K562 (cell line): ENCODE data around the gene TICRR.

Source experiments
- ASH1L ChIP-seq: fragments of 450-650 bp; IDR thresholded peaks from 2 replicates; pipeline ENCODE4 v1.6.1; 2018; ENCODE audit warnings: borderline replicate concordance, mild to moderate bottlenecking, low read depth; ENCODE audit not compliant: partially characterized antibody
- SNAPC5 ChIP-seq: fragments of 250-450 bp; sonication (Bioruptor Pico); IDR thresholded peaks from 2 replicates; pipeline ENCODE4 v1.8.0; 2021; ENCODE audit warnings: moderate library complexity, mild to moderate bottlenecking, inconsistent platforms
- SRF ChIP-seq, 2 experiments: fragments of 250-450, 450-650 bp in 1 of 2; sonication (Bioruptor Pico) in 1 of 2; sonication (generic) in 1 of 2; formaldehyde crosslinking; IDR thresholded peaks; 2 replicates each; pipeline versions ENCODE4 v1.5.0 to v1.5.1; 2020 to 2022; ENCODE audit warnings: mild to moderate bottlenecking in 1 of 2, missing genetic modification reagents in 1 of 2

DNA sequence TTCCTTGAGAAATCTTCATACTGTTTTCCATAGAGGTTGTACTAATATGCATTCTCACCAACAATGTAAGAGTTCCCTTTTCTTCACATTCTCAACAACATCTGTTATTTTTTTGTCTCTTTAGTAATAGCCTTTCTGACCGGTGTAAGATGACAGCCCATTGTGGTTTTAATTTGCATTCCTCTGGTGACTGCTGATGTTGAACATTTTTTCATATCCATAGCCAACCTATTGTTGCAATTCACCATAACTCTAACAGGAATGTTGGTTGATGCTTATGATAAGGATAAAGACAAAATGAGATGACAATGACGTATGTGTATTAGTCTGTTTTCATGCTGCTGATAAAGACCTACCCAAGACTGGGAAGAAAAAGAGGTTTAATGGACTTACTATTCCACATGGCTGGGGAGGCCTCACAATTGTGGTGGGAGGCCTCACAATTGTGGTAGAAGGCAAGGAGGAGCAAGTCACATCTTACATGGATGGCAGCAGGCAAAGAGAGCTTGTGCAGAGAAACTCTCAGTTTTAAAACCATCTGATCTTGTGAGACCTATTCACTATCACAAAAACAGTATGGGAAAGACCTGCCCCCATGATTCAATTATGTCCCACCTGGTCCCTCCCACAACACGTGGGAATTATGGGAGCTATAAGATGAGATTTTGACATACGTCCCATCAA, 41.3 kb upstream of the TICRR start:
- no peak for TF ChIP-seq SNAPC5 (CRISPR knock-in tag)
- TF ChIP-seq ASH1L, result no peak
- TF ChIP-seq SRF (CRISPR knock-in tag; IDR thresholded peaks at IDR 0.05), result no peak
